Tibial nerve (tissue), 4 donors: ENCODE results near the gene ZNF358. TPM values are rescaled to one million over a fixed set of nuclear protein-coding genes. Genes with fewer than 3 reads are reported as not detected.

Experiments used
- DNase-seq, 2 donors: peaks; one replicate each; pipeline ENCODE4 v3.0.0-alpha.2; 2019; ENCODE audit warnings: low spot score in 2 of 2
- H3K27ac ChIP-seq, 4 donors: fragments of 200-600 bp; sonication (generic) in 3 of 4; one replicate each; pipeline ENCODE4 v1.5.1; 2017 to 2019; ENCODE audit warnings: mild to moderate bottlenecking in 1 of 4
- H3K27me3 ChIP-seq, 2 donors: fragments of 200-600 bp; sonication (generic) in 1 of 2; one replicate each; pipeline versions ENCODE4 v1.5.1 to v1.6.0; 2017 to 2019
- H3K36me3 ChIP-seq, 3 donors: fragments of 200-600 bp; sonication (generic); one replicate each; pipeline ENCODE4 v1.5.1; 2018 to 2019
- H3K4me1 ChIP-seq, 4 donors: fragments of 200-600 bp; sonication (generic) in 3 of 4; one replicate each; pipeline ENCODE4 v1.5.1; 2017 to 2019
- H3K4me3 ChIP-seq, 4 donors: fragments of 200-600 bp; sonication (generic) in 3 of 4; one replicate each; pipeline ENCODE4 v1.5.1; 2017 to 2019; ENCODE audit warnings: mild to moderate bottlenecking in 1 of 4, moderate library complexity in 1 of 4
- H3K9me3 ChIP-seq, 4 donors: fragments of 200-600 bp; sonication (generic) in 3 of 4; one replicate each; pipeline ENCODE4 v1.5.1; 2017 to 2019
- CTCF ChIP-seq, 5 experiments: fragments of 200-600 bp in 3 of 5; fragments of 450-650 bp in 2 of 5; sonication (generic) in 3 of 5; IDR thresholded peaks; one replicate each; pipeline ENCODE4 v1.5.1; 2016 to 2019; ENCODE audit warnings: antibody characterized with exemption in 5 of 5, mild to moderate bottlenecking in 3 of 5, moderate library complexity in 2 of 5
- EP300 ChIP-seq, 2 donors: sonication (generic); formaldehyde crosslinking; IDR thresholded peaks; one replicate each; pipeline ENCODE4 v1.6.1; 2017; ENCODE audit warnings: antibody characterized with exemption in 2 of 2, mild to moderate bottlenecking in 1 of 2
- POLR2A ChIP-seq, 2 donors: fragments of 450-650 bp; IDR thresholded peaks; one replicate each; pipeline ENCODE4 v1.6.1; 2017; ENCODE audit warnings: antibody characterized with exemption in 2 of 2, mild to moderate bottlenecking in 2 of 2, moderate library complexity in 2 of 2
- WGBS, 2 donors: methylation state at CpG; one replicate each; pipeline ENCODE4 v1.1.5; 2018; 5-methylcytosine and 5-hydroxymethylcytosine counted together
- total RNA-seq, 4 donors: library from RNA; depleted of rRNA; stranded (reverse); fragments of >200 nt; gene quantifications; one replicate each; pipeline ENCODE4 v1.1.0, GENCODE V29; 2016

Gene ZNF358
- total RNA-seq, 4 donors from 2014 or later, result 40.0 to 84.0 (median 69.2) TPM

GRCh38 chr19:7470540-7471305 is 45.2 kb upstream of the ZNF358 start:
- DNase-seq, result no peak
- no peak overlapping the region for H3K27ac ChIP-seq
- no peaks in the 10 kb centered on the region for H3K4me1 ChIP-seq
- 89 to 91% methylated on average over 22 to 31 of the region's 31 CpGs for WGBS, 2 donors
- H3K36me3 ChIP-seq, result peaks cover 0 to 64% (median 13%) of the 10 kb centered on the region in 3 donors
- TF ChIP-seq POLR2A (IDR thresholded peaks at IDR 0.05) (no peak), CTCF (IDR thresholded peaks at IDR 0.05) (no peak), EP300 (IDR thresholded peaks at IDR 0.05) (no peak)
- no peak overlapping the region for H3K4me3 ChIP-seq
- no peaks in the 10 kb centered on the region for H3K9me3 ChIP-seq
- H3K27me3 ChIP-seq, result no peaks in the 10 kb centered on the region

- no peak overlapping the region for H3K27ac ChIP-seq
- no peaks in the 10 kb centered on the region for H3K4me1 ChIP-seq
- peaks cover 0 to 62% (median 13%) of the 10 kb centered on the region in 3 donors for H3K36me3 ChIP-seq
- H3K9me3 ChIP-seq, result no peaks in the 10 kb centered on the region
- no peaks in the 10 kb centered on the region for H3K27me3 ChIP-seq
- H3K4me3 ChIP-seq, result no peak overlapping the region
- TF ChIP-seq CTCF (IDR thresholded peaks at IDR 0.05), result no peak
- no peak for TF ChIP-seq POLR2A (IDR thresholded peaks at IDR 0.05)
- no peak for TF ChIP-seq EP300 (IDR thresholded peaks at IDR 0.05)
- DNase-seq, result no peak
- 84 to 87% methylated on average over 41 to 42 of the region's 42 CpGs for WGBS, 2 donors
Observed at GRCh38 chr19:7471696-7472615, 43.9 kb upstream of the ZNF358 start.

GRCh38 chr19:7475665-7476064 is 40.2 kb upstream of the ZNF358 start:
- no peak for DNase-seq
- no peaks in the 10 kb centered on the region for H3K27me3 ChIP-seq
- H3K27ac ChIP-seq, result no peak overlapping the region
- no peak overlapping the region for H3K4me3 ChIP-seq
- WGBS, 2 donors, result 79 to 96% methylated on average over 6 of the region's 6 CpGs
- TF ChIP-seq EP300 (IDR thresholded peaks at IDR 0.05) (no peak), POLR2A (IDR thresholded peaks at IDR 0.05) (no peak), CTCF (IDR thresholded peaks at IDR 0.05) (no peak)
- no peaks in the 10 kb centered on the region for H3K9me3 ChIP-seq
- no peaks in the 10 kb centered on the region for H3K4me1 ChIP-seq
- H3K36me3 ChIP-seq, result peaks cover 0 to 35% (median 0%) of the 10 kb centered on the region in 3 donors

GRCh38 chr19:7476241-7476640 is 39.7 kb upstream of the ZNF358 start:
- Histone ChIP-seq H3K9me3 (no peaks in the 10 kb centered on the region), H3K4me3 (no peak overlapping the region), H3K27ac (no peak overlapping the region), H3K27me3 (no peaks in the 10 kb centered on the region), H3K36me3 (peaks cover 0 to 33% (median 0%) of the 10 kb centered on the region in 3 donors), H3K4me1 (no peaks in the 10 kb centered on the region)
- TF ChIP-seq CTCF (IDR thresholded peaks at IDR 0.05) (no peak), EP300 (IDR thresholded peaks at IDR 0.05) (no peak), POLR2A (IDR thresholded peaks at IDR 0.05) (no peak)
- no peak for DNase-seq
- 78 to 81% methylated on average over 3 to 7 of the region's 7 CpGs for WGBS, 2 donors
